ENCODE measurements around the gene MLLT6. TPM values are rescaled to one million over a fixed set of nuclear protein-coding genes. Genes with fewer than 3 reads are reported as not detected.
A peak's percentile ranks its signal among the peaks of the same experiment; 100 is the strongest.

The MLLT6 gene
- total RNA-seq, 1 donor from 2014 or later: 155 TPM

DNA sequence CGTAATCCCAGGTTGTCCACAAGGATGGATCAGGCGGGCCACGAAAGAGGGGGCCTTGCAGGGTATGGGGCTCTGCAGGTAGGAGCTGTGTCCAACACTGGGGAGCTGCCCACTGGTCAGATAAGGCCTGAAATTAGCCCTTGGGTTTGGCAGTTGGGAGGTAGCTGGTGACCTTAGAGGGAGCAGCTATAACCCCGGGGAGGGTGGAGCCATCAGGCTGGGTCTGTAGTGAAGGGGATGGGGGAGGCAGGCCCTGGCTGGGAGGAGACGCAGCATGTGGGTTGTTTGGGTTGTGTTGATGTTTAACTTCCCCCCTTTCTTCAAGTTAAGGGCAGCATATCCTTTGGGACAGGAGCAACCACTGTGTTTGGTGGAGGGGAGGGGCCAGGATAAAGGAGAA is 5.9 kb downstream of the MLLT6 start:
- no peak overlapping the region for H3K4me3 Mint-ChIP-seq (ENCODE audit: low read depth)
- no peaks in the 10 kb centered on the region for H3K27me3 Mint-ChIP-seq
- H3K9me3 Mint-ChIP-seq (ENCODE audit: low read depth): no peaks in the 10 kb centered on the region
- peaks cover 25% of the 10 kb centered on the region for H3K4me1 Mint-ChIP-seq (ENCODE audit: low read depth)
- H3K27ac Mint-ChIP-seq: peak overlapping the region; percentile 85
- H3K36me3 Mint-ChIP-seq (ENCODE audit: insufficient read depth): peaks cover 20% of the 10 kb centered on the region
- DNase-seq (ENCODE audit: low spot score, unreplicated experiment): no peak
- TF ChIP-seq, protein P1, sequence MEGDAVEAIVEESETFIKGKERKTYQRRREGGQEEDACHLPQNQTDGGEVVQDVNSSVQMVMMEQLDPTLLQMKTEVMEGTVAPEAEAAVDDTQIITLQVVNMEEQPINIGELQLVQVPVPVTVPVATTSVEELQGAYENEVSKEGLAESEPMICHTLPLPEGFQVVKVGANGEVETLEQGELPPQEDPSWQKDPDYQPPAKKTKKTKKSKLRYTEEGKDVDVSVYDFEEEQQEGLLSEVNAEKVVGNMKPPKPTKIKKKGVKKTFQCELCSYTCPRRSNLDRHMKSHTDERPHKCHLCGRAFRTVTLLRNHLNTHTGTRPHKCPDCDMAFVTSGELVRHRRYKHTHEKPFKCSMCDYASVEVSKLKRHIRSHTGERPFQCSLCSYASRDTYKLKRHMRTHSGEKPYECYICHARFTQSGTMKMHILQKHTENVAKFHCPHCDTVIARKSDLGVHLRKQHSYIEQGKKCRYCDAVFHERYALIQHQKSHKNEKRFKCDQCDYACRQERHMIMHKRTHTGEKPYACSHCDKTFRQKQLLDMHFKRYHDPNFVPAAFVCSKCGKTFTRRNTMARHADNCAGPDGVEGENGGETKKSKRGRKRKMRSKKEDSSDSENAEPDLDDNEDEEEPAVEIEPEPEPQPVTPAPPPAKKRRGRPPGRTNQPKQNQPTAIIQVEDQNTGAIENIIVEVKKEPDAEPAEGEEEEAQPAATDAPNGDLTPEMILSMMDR (IDR thresholded peaks at IDR 0.05; ENCODE audit: unreplicated experiment): no peak

DNA sequence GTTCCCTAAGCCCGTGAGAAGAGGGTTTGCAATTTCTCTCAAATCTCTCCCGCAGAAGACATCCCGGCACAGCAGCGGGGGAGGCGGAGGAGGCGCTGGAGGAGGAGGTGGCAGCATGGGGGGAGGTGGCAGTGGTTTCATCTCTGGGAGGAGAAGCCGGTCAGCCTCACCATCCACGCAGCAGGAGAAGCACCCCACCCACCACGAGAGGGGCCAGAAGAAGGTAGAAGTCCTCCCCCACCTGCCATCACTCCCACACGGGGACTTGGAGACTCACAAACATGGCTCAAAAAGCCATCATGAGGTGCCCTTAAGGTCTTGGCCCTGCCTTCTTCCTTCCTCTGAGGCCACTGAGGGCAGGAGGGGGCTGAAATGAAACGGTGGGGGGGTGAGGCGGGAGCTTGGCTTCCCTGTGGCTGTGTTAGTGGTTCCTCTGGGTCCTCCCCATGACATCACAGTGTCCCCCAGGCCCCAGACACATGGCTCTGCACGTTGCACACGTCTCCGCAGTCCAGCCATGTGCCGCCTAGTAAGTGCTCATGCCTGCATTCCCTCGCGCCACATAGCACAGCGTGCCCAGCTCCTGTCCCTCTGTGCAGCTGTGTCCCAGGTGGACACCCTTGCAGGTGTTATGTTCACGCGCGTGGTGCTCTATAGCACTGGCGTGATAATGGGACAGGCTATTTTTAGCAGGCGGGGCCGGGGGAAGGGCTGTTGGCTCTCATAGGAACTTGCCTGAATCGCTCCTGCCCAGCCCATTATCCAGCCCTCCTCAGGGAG is 6.9 kb downstream of the MLLT6 start:
- Mint-ChIP-seq H3K4me3 (ENCODE audit: low read depth) (no peak overlapping the region), H3K36me3 (ENCODE audit: insufficient read depth) (peaks cover 22% of the 10 kb centered on the region), H3K9me3 (ENCODE audit: low read depth) (no peaks in the 10 kb centered on the region), H3K27ac (no peak overlapping the region), H3K4me1 (ENCODE audit: low read depth) (peaks cover 20% of the 10 kb centered on the region), H3K27me3 (no peaks in the 10 kb centered on the region)
- TF ChIP-seq, protein P1 (IDR thresholded peaks at IDR 0.05; ENCODE audit: unreplicated experiment): no peak
- DNase-seq (ENCODE audit: low spot score, unreplicated experiment): no peak

DNA sequence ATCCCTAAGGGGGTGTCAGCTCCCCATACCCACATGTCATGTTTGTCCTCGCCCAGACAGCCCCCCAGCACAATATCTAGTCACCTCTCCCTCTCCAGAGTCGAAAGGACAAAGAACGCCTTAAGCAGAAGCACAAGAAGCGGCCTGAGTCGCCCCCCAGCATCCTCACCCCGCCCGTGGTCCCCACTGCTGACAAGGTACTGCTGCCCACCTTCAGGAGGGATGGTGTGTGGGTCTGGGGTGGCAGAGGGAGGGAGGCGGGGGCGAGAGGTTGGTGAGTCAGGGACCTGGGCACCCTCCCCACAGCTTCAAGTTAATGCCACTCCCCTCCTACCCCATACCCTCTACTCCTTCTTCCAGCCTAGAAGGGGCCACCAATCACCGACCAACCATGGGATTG is 7.5 kb downstream of the MLLT6 start:
- Mint-ChIP-seq H3K9me3 (ENCODE audit: low read depth) (no peaks in the 10 kb centered on the region), H3K4me3 (ENCODE audit: low read depth) (no peak overlapping the region), H3K4me1 (ENCODE audit: low read depth) (peaks cover 17% of the 10 kb centered on the region), H3K27me3 (no peaks in the 10 kb centered on the region), H3K36me3 (ENCODE audit: insufficient read depth) (peaks cover 23% of the 10 kb centered on the region), H3K27ac (no peak overlapping the region)
- TF ChIP-seq, protein P1 (IDR thresholded peaks at IDR 0.05; ENCODE audit: unreplicated experiment): no peak
- no peak for DNase-seq (ENCODE audit: low spot score, unreplicated experiment)

DNA sequence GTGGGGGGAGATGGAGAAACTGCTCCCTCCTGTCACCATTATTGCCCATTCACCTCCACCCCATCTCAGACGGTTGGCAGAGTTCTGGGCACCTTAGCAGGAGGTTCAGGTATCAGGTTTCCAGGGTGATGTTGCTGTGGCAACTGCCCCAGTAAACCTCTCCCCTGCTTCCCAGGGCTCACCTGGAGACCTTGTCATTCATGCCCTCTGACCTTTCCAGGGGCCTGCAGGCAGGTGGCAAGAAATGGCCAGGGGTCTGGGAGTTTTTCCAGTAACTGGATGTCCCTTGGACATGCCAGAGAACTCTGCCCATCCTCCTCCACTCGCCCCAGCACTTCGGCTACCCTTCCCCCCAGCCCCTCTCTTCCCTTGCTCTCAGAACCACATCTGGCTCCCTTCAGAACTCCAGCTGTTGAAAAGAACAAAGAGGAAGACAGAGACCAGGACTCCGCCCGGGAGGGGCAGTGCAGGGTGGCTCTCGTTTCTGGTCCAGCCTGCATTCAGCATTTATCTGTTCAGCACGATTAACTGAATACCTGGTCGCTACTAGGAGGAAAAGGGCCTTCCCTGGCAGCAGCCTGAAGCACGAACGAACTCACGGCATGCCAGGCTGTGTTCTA is 8.5 kb downstream of the MLLT6 start:
- H3K4me1 Mint-ChIP-seq (ENCODE audit: low read depth): peaks cover 17% of the 10 kb centered on the region
- H3K27ac Mint-ChIP-seq: no peak overlapping the region
- no peaks in the 10 kb centered on the region for H3K9me3 Mint-ChIP-seq (ENCODE audit: low read depth)
- H3K4me3 Mint-ChIP-seq (ENCODE audit: low read depth): no peak overlapping the region
- TF ChIP-seq, protein P1 (IDR thresholded peaks at IDR 0.05; ENCODE audit: unreplicated experiment): no peak
- peaks cover 22% of the 10 kb centered on the region for H3K36me3 Mint-ChIP-seq (ENCODE audit: insufficient read depth)
- no peaks in the 10 kb centered on the region for H3K27me3 Mint-ChIP-seq
- DNase-seq (ENCODE audit: low spot score, unreplicated experiment): no peak

DNA sequence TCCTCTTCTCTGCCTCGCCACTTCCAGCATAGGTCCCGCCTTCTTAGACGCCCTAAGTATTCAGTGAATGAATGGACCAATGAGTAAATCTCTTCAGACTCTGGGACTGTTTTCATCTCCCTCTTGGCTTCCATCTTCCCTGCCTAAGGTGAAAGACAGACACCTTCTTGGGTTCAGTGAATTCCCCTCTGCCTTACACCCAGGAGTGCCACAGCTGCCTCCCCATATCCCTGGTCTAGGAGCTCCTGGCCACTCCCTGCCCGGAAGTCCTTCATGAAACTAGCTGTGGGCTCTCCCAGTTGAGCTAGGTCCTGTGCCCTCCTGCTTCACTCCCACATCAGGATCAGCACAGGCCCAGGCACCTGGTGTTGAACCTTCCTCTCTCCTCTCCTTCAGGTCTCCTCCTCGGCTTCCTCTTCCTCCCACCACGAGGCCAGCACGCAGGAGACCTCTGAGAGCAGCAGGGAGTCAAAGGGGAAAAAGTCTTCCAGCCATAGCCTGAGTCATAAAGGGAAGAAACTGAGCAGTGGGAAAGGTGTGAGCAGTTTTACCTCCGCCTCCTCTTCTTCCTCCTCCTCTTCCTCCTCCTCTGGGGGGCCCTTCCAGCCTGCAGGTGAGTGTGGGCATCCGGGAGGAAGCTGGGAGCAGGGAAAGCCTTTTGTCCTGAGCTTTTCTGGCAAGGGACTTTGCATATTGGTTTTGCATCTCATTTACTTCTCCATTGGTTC is 10.3 kb downstream of the MLLT6 start:
- Mint-ChIP-seq H3K4me3 (ENCODE audit: low read depth) (no peak overlapping the region), H3K27me3 (no peaks in the 10 kb centered on the region), H3K27ac (no peak overlapping the region), H3K36me3 (ENCODE audit: insufficient read depth) (peaks cover 23% of the 10 kb centered on the region), H3K9me3 (ENCODE audit: low read depth) (no peaks in the 10 kb centered on the region), H3K4me1 (ENCODE audit: low read depth) (peaks cover 11% of the 10 kb centered on the region)
- TF ChIP-seq, protein P1 (IDR thresholded peaks at IDR 0.05; ENCODE audit: unreplicated experiment): no peak
- DNase-seq (ENCODE audit: low spot score, unreplicated experiment): no peak

Measured in progenitor cell of endocrine pancreas (in vitro differentiated cells).